ENCODE data around the gene ADAMTSL2. TPM values are rescaled to one million over a fixed set of nuclear protein-coding genes. Genes with fewer than 3 reads are reported as not detected.

Gene ADAMTSL2
- total and polyA plus RNA-seq, 12 donors = 1.00 to 138 (median 56.8) TPM

GRCh38 chr9:133599470-133600173, 65.1 kb downstream of the ADAMTSL2 start:
- intact Hi-C loops (cut with DNase I) = loop anchor here in 1 of 2 donors (10.0 kb wide), 1 partner anchor 125 kb away; no protein-coding TSS in a partner anchor
- no peak overlapping the region for H3K27ac ChIP-seq
- no peaks in the 10 kb centered on the region for H3K27me3 ChIP-seq
- no peaks in the 10 kb centered on the region for H3K36me3 ChIP-seq (replicated peaks in 1 of 2)
- 85 to 89% (median 89%) methylated on average over 6 of the region's 6 CpGs for WGBS, 4 donors
- no peaks in the 10 kb centered on the region for H3K4me1 ChIP-seq (replicated peaks in 1 of 2)
- DNase-seq = no peak
- H3K9me3 ChIP-seq (replicated peaks in 1 of 3) = peaks cover 0 to 14% (median 0%) of the 10 kb centered on the region in 3 donors
- no peak overlapping the region for H3K4me3 ChIP-seq
- TF ChIP-seq POLR2A (IDR thresholded peaks at IDR 0.05) = no peak
- no peak for TF ChIP-seq CTCF (IDR thresholded peaks at IDR 0.05)

GRCh38 chr9:133600739-133601138, 66.2 kb downstream of the ADAMTSL2 start:
- intact Hi-C loops (cut with DNase I) = no loop called here
- no peak for TF ChIP-seq POLR2A (IDR thresholded peaks at IDR 0.05)
- no peak for TF ChIP-seq CTCF (IDR thresholded peaks at IDR 0.05)
- Histone ChIP-seq H3K9me3 (replicated peaks in 1 of 3) (peaks cover 0 to 14% (median 0%) of the 10 kb centered on the region in 3 donors), H3K4me1 (replicated peaks in 1 of 2) (no peaks in the 10 kb centered on the region), H3K27ac (no peak overlapping the region), H3K4me3 (no peak overlapping the region), H3K27me3 (peaks cover 4% of the 10 kb centered on the region), H3K36me3 (replicated peaks in 1 of 2) (no peaks in the 10 kb centered on the region)
- 50 to 66% (median 60%) methylated on average over 7 of the region's 7 CpGs for WGBS, 4 donors
- no peak for DNase-seq

GRCh38 chr9:133601746-133602145, 67.2 kb downstream of the ADAMTSL2 start:
- no peak for DNase-seq
- Histone ChIP-seq H3K4me1 (replicated peaks in 1 of 2) (no peaks in the 10 kb centered on the region), H3K27ac (no peak overlapping the region), H3K4me3 (no peak overlapping the region), H3K36me3 (replicated peaks in 1 of 2) (no peaks in the 10 kb centered on the region), H3K27me3 (peaks cover 4% of the 10 kb centered on the region), H3K9me3 (replicated peaks in 1 of 3) (peaks cover 0 to 14% (median 0%) of the 10 kb centered on the region in 3 donors)
- WGBS, 4 donors = 77 to 86% (median 81%) methylated on average over 1 to 10 of the region's 10 CpGs
- intact Hi-C loops (cut with DNase I) = no loop called here
- TF ChIP-seq CTCF (IDR thresholded peaks at IDR 0.05) = no peak
- TF ChIP-seq POLR2A (IDR thresholded peaks at IDR 0.05) = no peak

GRCh38 chr9:133602277-133602676, 67.8 kb downstream of the ADAMTSL2 start:
- Histone ChIP-seq H3K27me3 (peaks cover 5% of the 10 kb centered on the region), H3K4me3 (no peak overlapping the region), H3K9me3 (replicated peaks in 1 of 3) (peaks cover 0 to 9% (median 0%) of the 10 kb centered on the region in 3 donors), H3K27ac (no peak overlapping the region), H3K4me1 (replicated peaks in 1 of 2) (no peaks in the 10 kb centered on the region), H3K36me3 (replicated peaks in 1 of 2) (no peaks in the 10 kb centered on the region)
- TF ChIP-seq CTCF (IDR thresholded peaks at IDR 0.05) = no peak
- no peak for TF ChIP-seq POLR2A (IDR thresholded peaks at IDR 0.05)
- no peak for DNase-seq
- intact Hi-C loops (cut with DNase I) = no loop called here
- 56 to 69% (median 64%) methylated on average over 6 to 10 of the region's 10 CpGs for WGBS, 4 donors
